ENCODE results near the gene APC2.

APC2 gene

GRCh38 chr19:1427221-1427920, 22.6 kb upstream of the APC2 start:
- Histone ChIP-seq H3K4me3 (ENCODE audit: low read depth, low read length) (no peak overlapping the region), H3K9me3 (ENCODE audit: severe bottlenecking) (no peaks in the 10 kb centered on the region), H3K27ac (no peak overlapping the region), H3K36me3 (peaks cover 83% of the 10 kb centered on the region), H3K27me3 (ENCODE audit: insufficient read depth, low read depth, severe bottlenecking) (no peaks in the 10 kb centered on the region)
- TF ChIP-seq CTCF (IDR thresholded peaks at IDR 0.05; ENCODE audit: low read depth, low read length): no peak
- DNase-seq: no peak

- Histone ChIP-seq H3K4me3 (ENCODE audit: low read depth, low read length) (no peak overlapping the region), H3K27me3 (ENCODE audit: insufficient read depth, low read depth, severe bottlenecking) (no peaks in the 10 kb centered on the region), H3K27ac (no peak overlapping the region), H3K36me3 (peaks cover 83% of the 10 kb centered on the region), H3K9me3 (ENCODE audit: severe bottlenecking) (no peaks in the 10 kb centered on the region)
- DNase-seq: no peak
- TF ChIP-seq CTCF (IDR thresholded peaks at IDR 0.05; ENCODE audit: low read depth, low read length): no peak
Observed at GRCh38 chr19:1428738-1429391, 21.1 kb upstream of the APC2 start.

GRCh38 chr19:1429750-1430149, 20.2 kb upstream of the APC2 start:
- H3K9me3 ChIP-seq (ENCODE audit: severe bottlenecking): no peaks in the 10 kb centered on the region
- H3K4me3 ChIP-seq (ENCODE audit: low read depth, low read length): no peak overlapping the region
- H3K27ac ChIP-seq: no peak overlapping the region
- no peak for DNase-seq
- H3K27me3 ChIP-seq (ENCODE audit: insufficient read depth, low read depth, severe bottlenecking): no peaks in the 10 kb centered on the region
- H3K36me3 ChIP-seq: peaks cover 87% of the 10 kb centered on the region
- TF ChIP-seq CTCF (IDR thresholded peaks at IDR 0.05; ENCODE audit: low read depth, low read length): no peak

GRCh38 chr19:1430246-1430645, 19.7 kb upstream of the APC2 start:
- no peak for DNase-seq
- peaks cover 87% of the 10 kb centered on the region for H3K36me3 ChIP-seq
- H3K9me3 ChIP-seq (ENCODE audit: severe bottlenecking): no peaks in the 10 kb centered on the region
- H3K4me3 ChIP-seq (ENCODE audit: low read depth, low read length): no peak overlapping the region
- H3K27me3 ChIP-seq (ENCODE audit: insufficient read depth, low read depth, severe bottlenecking): no peaks in the 10 kb centered on the region
- no peak overlapping the region for H3K27ac ChIP-seq
- no peak for TF ChIP-seq CTCF (IDR thresholded peaks at IDR 0.05; ENCODE audit: low read depth, low read length)

- H3K36me3 ChIP-seq: peaks cover 81% of the 10 kb centered on the region
Observed at GRCh38 chr19:1431759-1432506, 18.0 kb upstream of the APC2 start.

More at GRCh38 chr19:1431759-1432506, 18.0 kb upstream of the APC2 start:
- no peaks in the 10 kb centered on the region for H3K9me3 ChIP-seq (ENCODE audit: severe bottlenecking)
- no peak overlapping the region for H3K27ac ChIP-seq
- H3K27me3 ChIP-seq (ENCODE audit: insufficient read depth, low read depth, severe bottlenecking): no peaks in the 10 kb centered on the region
- no peak overlapping the region for H3K4me3 ChIP-seq (ENCODE audit: low read depth, low read length)
- TF ChIP-seq CTCF (IDR thresholded peaks at IDR 0.05; ENCODE audit: low read depth, low read length): no peak
- DNase-seq: no peak

Measured in WERI-Rb-1 (cell line).